Parathyroid adenoma (tissue), 2 donors: Measurements from ENCODE around the gene MRPL55.

Source experiments
- H2AFZ ChIP-seq: fragments of 300-600 bp; sonication (generic); one replicate; pipeline ENCODE4 v1.7.0; 2017; ENCODE audit warnings: antibody characterized with exemption, mild to moderate bottlenecking
- H3K27ac ChIP-seq: fragments of 300-600 bp; sonication (generic); one replicate; pipeline ENCODE4 v1.7.0; 2017
- H3K27me3 ChIP-seq: fragments of 300-600 bp; sonication (generic); one replicate; pipeline ENCODE4 v1.7.0; 2017; ENCODE audit warnings: low read length; ENCODE audit not compliant: control insufficient read depth, insufficient read depth
- H3K36me3 ChIP-seq: fragments of 300-600 bp; sonication (generic); one replicate; pipeline ENCODE4 v1.7.0; 2017; ENCODE audit warnings: low read length; ENCODE audit not compliant: control insufficient read depth, insufficient read depth
- H3K4me1 ChIP-seq: fragments of 300-600 bp; sonication (generic); one replicate; pipeline ENCODE4 v1.7.0; 2017; ENCODE audit warnings: control low read depth
- H3K4me2 ChIP-seq: fragments of 300-600 bp; sonication (generic); one replicate; pipeline ENCODE4 v1.7.0; 2017; ENCODE audit warnings: low read length
- H3K4me3 ChIP-seq: fragments of 300-600 bp; sonication (generic); one replicate; pipeline ENCODE4 v1.7.0; 2017; ENCODE audit warnings: low read depth, low read length
- H3K79me2 ChIP-seq: fragments of 300-600 bp; sonication (generic); one replicate; pipeline ENCODE4 v1.7.0; 2017; ENCODE audit warnings: control low read depth
- H3K9ac ChIP-seq: fragments of 300-600 bp; sonication (generic); one replicate; pipeline ENCODE4 v1.7.0; 2017; ENCODE audit warnings: mild to moderate bottlenecking
- H3K9me3 ChIP-seq: fragments of 300-600 bp; sonication (generic); one replicate; pipeline ENCODE4 v1.7.0; 2017; ENCODE audit warnings: low read length; ENCODE audit not compliant: control insufficient read depth
- TF ChIP-seq, protein P1 (sequence below): fragments of 300-600 bp; sonication (generic); IDR thresholded peaks from one replicate; pipeline ENCODE4 v1.7.0; 2017; ENCODE audit warnings: antibody characterized with exemption, mild to moderate bottlenecking
- donor health status: primary hyperparathyroidism.

The MRPL55 gene

DNA sequence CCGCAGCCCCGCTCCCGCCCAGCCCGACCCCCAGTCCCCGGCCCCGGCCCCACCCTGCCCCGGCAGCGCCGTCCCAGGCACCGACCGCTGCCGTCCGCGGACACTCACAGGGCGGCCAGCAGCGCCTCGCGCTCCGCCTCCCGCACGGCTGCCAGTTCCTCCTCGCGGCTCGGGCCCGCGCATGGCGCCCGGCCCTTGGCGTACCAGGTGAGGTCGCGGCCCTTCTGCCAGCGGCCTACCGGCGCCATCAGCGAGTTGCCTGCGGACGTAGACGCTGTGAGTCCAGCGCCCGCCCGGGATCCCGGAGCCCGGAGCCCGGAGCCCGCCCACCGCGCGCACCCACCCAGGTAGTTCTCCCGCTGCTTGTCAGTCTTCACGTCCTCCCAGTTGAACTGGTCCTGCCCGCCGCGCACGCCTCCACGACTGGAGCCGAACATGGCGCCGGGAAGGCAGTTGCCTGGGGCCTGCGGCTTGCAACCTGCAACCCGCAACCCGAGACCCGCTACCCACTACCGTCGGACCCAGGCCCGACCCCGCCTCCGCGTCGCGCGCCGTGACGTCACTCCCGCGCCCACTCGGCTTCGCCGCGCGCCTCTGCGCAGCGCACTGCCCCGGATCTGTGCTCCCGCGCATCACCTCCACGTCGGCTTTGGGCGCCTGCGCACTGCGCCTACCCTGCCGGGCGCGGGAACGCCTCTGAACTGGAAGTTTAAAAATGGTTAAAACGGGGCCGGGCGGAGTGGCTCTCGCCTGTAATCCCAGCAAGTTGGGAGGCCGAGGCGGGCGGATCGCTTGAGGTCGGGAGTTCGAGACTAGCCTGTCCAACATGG lies 6.1 kb downstream of the MRPL55 start, which contains the start of gene C1orf35:
C1orf35 (minus strand) TSS at position 535 of the 830 bp plus-strand sequence; CDS start at position 437, 98 bp downstream.
- Histone ChIP-seq H3K9ac (peak within 1 kb of the TSS; percentile 61), H3K36me3 (no peaks in the 10 kb centered on the region), H3K4me2 (peak within 1 kb of the TSS; percentile 54), H3K4me1 (no peaks in the 10 kb centered on the region), H3K27me3 (no peaks in the 10 kb centered on the region), H3K79me2 (no peaks in the 10 kb centered on the region), H3K4me3 (peak within 1 kb of the TSS; percentile 84), H3K9me3 (no peaks in the 10 kb centered on the region), H3K27ac (peak within 1 kb of the TSS; percentile 83), H2AFZ (peak within 1 kb of the TSS; percentile 90)
- TF ChIP-seq, protein P1, sequence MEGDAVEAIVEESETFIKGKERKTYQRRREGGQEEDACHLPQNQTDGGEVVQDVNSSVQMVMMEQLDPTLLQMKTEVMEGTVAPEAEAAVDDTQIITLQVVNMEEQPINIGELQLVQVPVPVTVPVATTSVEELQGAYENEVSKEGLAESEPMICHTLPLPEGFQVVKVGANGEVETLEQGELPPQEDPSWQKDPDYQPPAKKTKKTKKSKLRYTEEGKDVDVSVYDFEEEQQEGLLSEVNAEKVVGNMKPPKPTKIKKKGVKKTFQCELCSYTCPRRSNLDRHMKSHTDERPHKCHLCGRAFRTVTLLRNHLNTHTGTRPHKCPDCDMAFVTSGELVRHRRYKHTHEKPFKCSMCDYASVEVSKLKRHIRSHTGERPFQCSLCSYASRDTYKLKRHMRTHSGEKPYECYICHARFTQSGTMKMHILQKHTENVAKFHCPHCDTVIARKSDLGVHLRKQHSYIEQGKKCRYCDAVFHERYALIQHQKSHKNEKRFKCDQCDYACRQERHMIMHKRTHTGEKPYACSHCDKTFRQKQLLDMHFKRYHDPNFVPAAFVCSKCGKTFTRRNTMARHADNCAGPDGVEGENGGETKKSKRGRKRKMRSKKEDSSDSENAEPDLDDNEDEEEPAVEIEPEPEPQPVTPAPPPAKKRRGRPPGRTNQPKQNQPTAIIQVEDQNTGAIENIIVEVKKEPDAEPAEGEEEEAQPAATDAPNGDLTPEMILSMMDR: no peak

DNA sequence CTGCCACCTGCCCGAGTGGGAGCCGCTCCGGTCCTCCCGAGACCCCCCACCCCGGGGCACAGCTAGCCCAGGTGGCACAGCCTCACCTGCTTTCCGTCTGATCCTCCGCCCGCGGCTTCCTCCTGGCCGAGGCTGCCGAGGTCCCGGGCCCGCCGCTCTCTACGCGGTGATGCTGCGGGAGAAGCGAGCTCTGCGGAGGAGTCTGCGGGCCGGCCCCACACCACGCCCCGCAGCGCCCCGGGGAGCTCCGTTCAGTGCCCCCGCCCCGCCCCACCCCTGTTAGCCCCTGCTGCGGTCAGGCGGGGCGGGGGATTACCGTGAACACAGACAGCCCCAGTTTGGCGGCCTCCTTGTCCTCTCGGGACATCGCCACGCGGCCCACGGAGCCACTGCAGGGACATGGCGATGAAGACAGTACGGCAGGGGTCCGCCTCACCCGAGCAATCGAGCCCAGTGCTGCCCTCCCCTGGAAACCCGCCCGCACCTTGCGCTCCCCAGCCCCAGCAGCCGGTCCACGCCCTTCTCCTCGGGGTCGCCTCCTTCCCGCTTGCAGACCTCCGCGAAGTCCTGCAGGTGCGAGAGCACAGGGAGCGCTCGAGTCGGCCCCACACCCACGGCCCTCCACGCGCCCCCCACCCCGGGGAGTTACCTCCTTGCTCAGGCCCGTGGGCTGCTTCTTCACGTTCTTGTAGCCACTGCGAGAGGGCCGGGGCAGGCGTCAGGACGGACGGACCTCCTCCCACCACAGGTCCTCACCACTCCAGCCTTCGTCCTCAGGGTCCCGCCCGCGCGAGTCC lies 6.9 kb downstream of the MRPL55 start:
- Histone ChIP-seq H3K79me2 (no peaks in the 10 kb centered on the region), H3K4me2 (peak overlapping the region; percentile 54), H2AFZ (no peak overlapping the region), H3K9ac (no peak overlapping the region), H3K9me3 (no peaks in the 10 kb centered on the region), H3K4me3 (peak overlapping the region; percentile 84), H3K27me3 (no peaks in the 10 kb centered on the region), H3K27ac (no peak overlapping the region), H3K36me3 (no peaks in the 10 kb centered on the region), H3K4me1 (no peaks in the 10 kb centered on the region)
- TF ChIP-seq, protein P1: no peak

DNA sequence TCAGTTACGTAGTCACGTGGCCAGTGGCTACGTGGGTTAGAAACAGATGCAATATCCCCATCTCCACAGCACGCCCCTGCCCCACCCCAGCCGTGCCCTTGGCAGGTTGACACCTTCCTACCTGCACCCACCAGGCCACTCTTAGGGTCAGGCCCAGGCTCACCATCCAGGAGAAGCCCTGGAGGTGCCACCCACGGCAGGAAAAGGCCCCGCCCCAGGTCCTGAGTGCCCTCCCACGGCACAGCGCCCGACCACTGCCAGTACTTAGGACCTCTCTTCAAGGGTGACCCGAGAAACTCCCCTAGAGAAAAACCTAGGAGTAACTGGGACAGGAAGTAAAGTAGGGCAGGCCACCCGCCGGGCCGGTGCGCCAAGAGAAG lies 7.5 kb downstream of the MRPL55 start:
- H3K27me3 ChIP-seq: no peaks in the 10 kb centered on the region
- no peak overlapping the region for H3K9ac ChIP-seq
- peak overlapping the region; percentile 54 for H3K4me2 ChIP-seq
- H3K4me3 ChIP-seq: peak overlapping the region; percentile 84
- H3K4me1 ChIP-seq: no peaks in the 10 kb centered on the region
- H3K36me3 ChIP-seq: no peaks in the 10 kb centered on the region
- no peak overlapping the region for H3K27ac ChIP-seq
- H2AFZ ChIP-seq: no peak overlapping the region
- TF ChIP-seq, protein P1: no peak
- peaks cover 1% of the 10 kb centered on the region for H3K79me2 ChIP-seq
- H3K9me3 ChIP-seq: no peaks in the 10 kb centered on the region

DNA sequence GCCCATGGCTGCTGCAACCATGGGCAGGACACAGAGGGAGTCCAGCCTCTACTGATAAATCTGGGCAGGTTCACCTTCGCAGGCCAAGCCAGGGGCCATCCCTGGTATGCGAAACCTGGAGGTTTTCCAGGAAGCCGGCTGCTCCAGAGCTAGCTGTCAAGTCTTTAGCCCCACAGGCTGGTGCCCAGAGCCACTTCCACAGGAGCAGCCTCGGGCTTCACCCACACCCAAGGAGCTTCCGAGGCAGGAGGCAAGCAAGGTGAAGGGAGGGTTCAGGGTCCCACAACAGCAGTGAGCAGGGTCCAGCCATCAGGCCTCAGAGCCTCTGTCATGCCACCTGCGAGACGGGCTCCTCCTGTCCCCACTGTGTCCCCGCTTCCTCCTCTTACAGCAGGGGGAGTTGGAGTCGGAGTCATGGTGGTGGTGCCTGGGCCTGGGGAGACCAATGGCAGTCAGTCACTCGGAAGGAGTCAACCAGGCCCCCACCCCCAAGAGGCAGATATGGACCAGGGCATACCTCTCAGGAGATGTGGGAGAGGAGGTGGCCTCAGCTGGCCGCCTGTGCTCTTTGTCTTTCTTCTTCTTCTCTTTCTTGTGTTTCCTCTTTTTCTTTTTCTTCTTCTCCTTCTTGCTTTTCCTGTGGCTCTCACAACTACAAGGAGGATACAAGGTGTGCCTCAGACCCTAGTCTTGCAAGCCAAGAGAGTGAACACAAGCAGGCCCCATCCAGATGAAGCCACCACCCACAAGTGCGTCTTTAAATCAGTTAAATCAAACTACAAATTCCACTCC lies 8.1 kb downstream of the MRPL55 start:
- H3K9me3 ChIP-seq: no peaks in the 10 kb centered on the region
- no peak overlapping the region for H3K4me3 ChIP-seq
- H3K4me2 ChIP-seq: no peak overlapping the region
- H3K4me1 ChIP-seq: no peaks in the 10 kb centered on the region
- no peak overlapping the region for H3K27ac ChIP-seq
- no peaks in the 10 kb centered on the region for H3K36me3 ChIP-seq
- H3K79me2 ChIP-seq: peaks cover 5% of the 10 kb centered on the region
- no peaks in the 10 kb centered on the region for H3K27me3 ChIP-seq
- TF ChIP-seq, protein P1: no peak
- no peak overlapping the region for H2AFZ ChIP-seq
- H3K9ac ChIP-seq: no peak overlapping the region
